Upper lobe of left lung (tissue), 4 donors: Measurements from ENCODE around the gene DPH5.

Experiments
- EP300 ChIP-seq, 4 donors: sonication (generic); formaldehyde crosslinking; IDR thresholded peaks; one replicate each; pipeline ENCODE4 v1.5.1; 2017; ENCODE audit warnings: antibody characterized with exemption in 4 of 4, control low read depth in 2 of 4
- POLR2A ChIP-seq, 4 donors: fragments of 450-650 bp; IDR thresholded peaks; one replicate each; pipeline ENCODE4 v1.5.1; 2016 to 2017; ENCODE audit warnings: antibody characterized with exemption in 4 of 4, mild to moderate bottlenecking in 2 of 4
- POLR2AphosphoS5 ChIP-seq, 2 donors: sonication (generic); formaldehyde crosslinking; IDR thresholded peaks; one replicate each; pipeline ENCODE4 v1.5.1; 2017; ENCODE audit warnings: antibody characterized with exemption in 2 of 2
- TF ChIP-seq, protein P1 (sequence below), 6 experiments: fragments of 450-650 bp in 4 of 6; fragments of 200-600 bp in 2 of 6; sonication (generic) in 2 of 6; IDR thresholded peaks; one replicate each; pipeline ENCODE4 v1.5.1; 2016 to 2019; ENCODE audit warnings: antibody characterized with exemption in 6 of 6

- TF ChIP-seq, protein P1, sequence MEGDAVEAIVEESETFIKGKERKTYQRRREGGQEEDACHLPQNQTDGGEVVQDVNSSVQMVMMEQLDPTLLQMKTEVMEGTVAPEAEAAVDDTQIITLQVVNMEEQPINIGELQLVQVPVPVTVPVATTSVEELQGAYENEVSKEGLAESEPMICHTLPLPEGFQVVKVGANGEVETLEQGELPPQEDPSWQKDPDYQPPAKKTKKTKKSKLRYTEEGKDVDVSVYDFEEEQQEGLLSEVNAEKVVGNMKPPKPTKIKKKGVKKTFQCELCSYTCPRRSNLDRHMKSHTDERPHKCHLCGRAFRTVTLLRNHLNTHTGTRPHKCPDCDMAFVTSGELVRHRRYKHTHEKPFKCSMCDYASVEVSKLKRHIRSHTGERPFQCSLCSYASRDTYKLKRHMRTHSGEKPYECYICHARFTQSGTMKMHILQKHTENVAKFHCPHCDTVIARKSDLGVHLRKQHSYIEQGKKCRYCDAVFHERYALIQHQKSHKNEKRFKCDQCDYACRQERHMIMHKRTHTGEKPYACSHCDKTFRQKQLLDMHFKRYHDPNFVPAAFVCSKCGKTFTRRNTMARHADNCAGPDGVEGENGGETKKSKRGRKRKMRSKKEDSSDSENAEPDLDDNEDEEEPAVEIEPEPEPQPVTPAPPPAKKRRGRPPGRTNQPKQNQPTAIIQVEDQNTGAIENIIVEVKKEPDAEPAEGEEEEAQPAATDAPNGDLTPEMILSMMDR (IDR thresholded peaks at IDR 0.05) = no peak
- TF ChIP-seq POLR2AphosphoS5 (IDR thresholded peaks at IDR 0.05) (no peak), POLR2A (IDR thresholded peaks at IDR 0.05) (no peak), EP300 (IDR thresholded peaks at IDR 0.05) (no peak)
Measured at GRCh38 chr1:101059945-101060542, 34.5 kb upstream of the DPH5 start.
